Measurements from ENCODE around the gene FGF1.

DNA sequence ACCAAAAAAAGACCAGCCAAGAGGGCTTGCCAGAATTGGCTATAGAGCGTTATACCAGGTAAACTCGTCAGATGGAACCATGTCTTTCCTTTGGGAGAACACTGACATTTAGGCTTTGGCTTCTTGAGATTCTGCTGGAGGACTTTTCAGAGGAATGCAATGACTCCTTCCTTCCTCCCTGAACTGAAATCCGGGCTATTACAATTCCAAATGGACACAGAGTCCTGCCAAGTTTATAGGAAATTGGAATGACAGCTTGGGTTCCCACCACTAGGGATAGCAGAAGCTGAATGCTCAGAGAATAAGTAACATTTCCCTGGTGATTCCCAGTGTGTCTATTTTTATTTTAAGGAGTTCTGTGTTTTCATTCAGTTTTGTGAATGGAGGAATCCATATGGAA, 143.0 kb downstream of the FGF1 start:
- TF ChIP-seq, protein P1, sequence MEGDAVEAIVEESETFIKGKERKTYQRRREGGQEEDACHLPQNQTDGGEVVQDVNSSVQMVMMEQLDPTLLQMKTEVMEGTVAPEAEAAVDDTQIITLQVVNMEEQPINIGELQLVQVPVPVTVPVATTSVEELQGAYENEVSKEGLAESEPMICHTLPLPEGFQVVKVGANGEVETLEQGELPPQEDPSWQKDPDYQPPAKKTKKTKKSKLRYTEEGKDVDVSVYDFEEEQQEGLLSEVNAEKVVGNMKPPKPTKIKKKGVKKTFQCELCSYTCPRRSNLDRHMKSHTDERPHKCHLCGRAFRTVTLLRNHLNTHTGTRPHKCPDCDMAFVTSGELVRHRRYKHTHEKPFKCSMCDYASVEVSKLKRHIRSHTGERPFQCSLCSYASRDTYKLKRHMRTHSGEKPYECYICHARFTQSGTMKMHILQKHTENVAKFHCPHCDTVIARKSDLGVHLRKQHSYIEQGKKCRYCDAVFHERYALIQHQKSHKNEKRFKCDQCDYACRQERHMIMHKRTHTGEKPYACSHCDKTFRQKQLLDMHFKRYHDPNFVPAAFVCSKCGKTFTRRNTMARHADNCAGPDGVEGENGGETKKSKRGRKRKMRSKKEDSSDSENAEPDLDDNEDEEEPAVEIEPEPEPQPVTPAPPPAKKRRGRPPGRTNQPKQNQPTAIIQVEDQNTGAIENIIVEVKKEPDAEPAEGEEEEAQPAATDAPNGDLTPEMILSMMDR (IDR thresholded peaks at IDR 0.05), result no peak
- TF ChIP-seq, protein P2, sequence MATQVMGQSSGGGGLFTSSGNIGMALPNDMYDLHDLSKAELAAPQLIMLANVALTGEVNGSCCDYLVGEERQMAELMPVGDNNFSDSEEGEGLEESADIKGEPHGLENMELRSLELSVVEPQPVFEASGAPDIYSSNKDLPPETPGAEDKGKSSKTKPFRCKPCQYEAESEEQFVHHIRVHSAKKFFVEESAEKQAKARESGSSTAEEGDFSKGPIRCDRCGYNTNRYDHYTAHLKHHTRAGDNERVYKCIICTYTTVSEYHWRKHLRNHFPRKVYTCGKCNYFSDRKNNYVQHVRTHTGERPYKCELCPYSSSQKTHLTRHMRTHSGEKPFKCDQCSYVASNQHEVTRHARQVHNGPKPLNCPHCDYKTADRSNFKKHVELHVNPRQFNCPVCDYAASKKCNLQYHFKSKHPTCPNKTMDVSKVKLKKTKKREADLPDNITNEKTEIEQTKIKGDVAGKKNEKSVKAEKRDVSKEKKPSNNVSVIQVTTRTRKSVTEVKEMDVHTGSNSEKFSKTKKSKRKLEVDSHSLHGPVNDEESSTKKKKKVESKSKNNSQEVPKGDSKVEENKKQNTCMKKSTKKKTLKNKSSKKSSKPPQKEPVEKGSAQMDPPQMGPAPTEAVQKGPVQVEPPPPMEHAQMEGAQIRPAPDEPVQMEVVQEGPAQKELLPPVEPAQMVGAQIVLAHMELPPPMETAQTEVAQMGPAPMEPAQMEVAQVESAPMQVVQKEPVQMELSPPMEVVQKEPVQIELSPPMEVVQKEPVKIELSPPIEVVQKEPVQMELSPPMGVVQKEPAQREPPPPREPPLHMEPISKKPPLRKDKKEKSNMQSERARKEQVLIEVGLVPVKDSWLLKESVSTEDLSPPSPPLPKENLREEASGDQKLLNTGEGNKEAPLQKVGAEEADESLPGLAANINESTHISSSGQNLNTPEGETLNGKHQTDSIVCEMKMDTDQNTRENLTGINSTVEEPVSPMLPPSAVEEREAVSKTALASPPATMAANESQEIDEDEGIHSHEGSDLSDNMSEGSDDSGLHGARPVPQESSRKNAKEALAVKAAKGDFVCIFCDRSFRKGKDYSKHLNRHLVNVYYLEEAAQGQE (IDR thresholded peaks at IDR 0.05; ENCODE audit: insufficient read depth in 1 of 2, low read depth in 2 of 2, low read length in 1 of 2), result no peak

Data from Panc1 (cell line).